Fibroblast of lung (primary cell): ENCODE measurements around the gene CTBP1.

Source experiments
- EZH2 ChIP-seq: IDR thresholded peaks from 2 replicates; pipeline ENCODE4 v1.5.1; 2012; ENCODE audit warnings: low read length, control low read depth, mild to moderate bottlenecking; ENCODE audit errors: missing control alignments
- TF ChIP-seq, protein P1 (sequence below), 2 donors: IDR thresholded peaks in 1 of 2; conservative IDR thresholded peaks in 1 of 2; 1 replicate in 1 of 2; 2 replicates in 1 of 2; pipeline ENCODE4 v1.5.1; 2011 to 2012; ENCODE audit warnings: low read length in 2 of 2, control low read depth in 1 of 2, inconsistent platforms in 1 of 2, low read depth in 1 of 2, mild to moderate bottlenecking in 1 of 2

DNA sequence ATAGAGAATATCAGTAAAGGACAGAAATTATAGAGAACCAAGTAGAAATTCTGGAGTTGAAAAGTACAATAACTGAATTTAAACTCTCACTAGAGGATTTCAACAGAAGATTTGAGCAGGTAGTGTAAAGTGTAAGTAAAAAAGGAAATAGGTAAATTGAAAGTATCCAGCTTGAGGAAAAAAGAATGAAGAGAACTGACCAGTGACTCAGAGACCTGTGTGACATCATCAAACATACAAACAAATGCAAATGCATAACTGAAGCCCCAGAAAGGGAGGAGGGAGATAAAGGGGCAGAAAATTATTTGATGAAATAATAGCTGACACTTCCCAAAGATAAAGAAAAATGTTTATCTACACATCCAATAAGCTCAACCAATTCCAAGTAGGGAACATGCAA lies 68.3 kb downstream of the CTBP1 start:
- TF ChIP-seq, protein P1, sequence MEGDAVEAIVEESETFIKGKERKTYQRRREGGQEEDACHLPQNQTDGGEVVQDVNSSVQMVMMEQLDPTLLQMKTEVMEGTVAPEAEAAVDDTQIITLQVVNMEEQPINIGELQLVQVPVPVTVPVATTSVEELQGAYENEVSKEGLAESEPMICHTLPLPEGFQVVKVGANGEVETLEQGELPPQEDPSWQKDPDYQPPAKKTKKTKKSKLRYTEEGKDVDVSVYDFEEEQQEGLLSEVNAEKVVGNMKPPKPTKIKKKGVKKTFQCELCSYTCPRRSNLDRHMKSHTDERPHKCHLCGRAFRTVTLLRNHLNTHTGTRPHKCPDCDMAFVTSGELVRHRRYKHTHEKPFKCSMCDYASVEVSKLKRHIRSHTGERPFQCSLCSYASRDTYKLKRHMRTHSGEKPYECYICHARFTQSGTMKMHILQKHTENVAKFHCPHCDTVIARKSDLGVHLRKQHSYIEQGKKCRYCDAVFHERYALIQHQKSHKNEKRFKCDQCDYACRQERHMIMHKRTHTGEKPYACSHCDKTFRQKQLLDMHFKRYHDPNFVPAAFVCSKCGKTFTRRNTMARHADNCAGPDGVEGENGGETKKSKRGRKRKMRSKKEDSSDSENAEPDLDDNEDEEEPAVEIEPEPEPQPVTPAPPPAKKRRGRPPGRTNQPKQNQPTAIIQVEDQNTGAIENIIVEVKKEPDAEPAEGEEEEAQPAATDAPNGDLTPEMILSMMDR (conservative IDR thresholded peaks at IDR 0.05 in 1 of 2, IDR thresholded peaks at IDR 0.05 in 1 of 2; ENCODE audit: low read depth in 1 of 2, low read length in 2 of 2) = no peak
- TF ChIP-seq EZH2 = no peak
